GM21529 (cell line): ENCODE data around the gene DNAH6.
A peak's percentile ranks its signal among the peaks of the same experiment; 100 is the strongest.

Experiments used
- ATAC-seq: cut with Tn5 transposase; IDR thresholded peaks from one replicate; pipeline ENCODE4 v1.9.1; 2021; ENCODE audit not compliant: unreplicated experiment

DNAH6 gene

GRCh38 chr2:84830758-84831500, 314.6 kb downstream of the DNAH6 start:
- no peak for ATAC-seq

GRCh38 chr2:84832772-84833461, 316.6 kb downstream of the DNAH6 start:
- peak; percentile 90 for ATAC-seq

GRCh38 chr2:84833481-84834150, 317.3 kb downstream of the DNAH6 start:
- ATAC-seq = no peak

DNA sequence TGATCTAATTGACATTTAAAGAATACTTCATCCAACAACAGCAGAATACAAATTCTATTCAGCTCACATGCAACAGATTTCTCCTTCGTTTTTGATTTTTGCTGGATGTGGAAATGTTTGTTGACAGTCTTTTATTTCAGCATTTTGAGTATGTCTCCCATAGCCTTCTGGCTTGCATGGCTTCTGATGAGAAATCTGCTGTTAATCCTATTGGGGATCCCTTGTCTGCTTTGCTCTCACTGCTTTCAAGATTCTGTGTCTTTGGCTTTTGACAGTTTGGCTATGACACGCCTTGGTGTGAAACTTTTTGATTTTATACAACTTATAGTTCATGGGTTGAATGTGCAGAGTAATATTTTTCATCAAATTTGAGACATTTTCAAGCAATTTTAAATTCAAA, 319.9 kb downstream of the DNAH6 start:
- ATAC-seq = no peak

- no peak for ATAC-seq
Measured at GRCh38 chr2:84838434-84839145, 322.3 kb downstream of the DNAH6 start.

- ATAC-seq = no peak
Measured at GRCh38 chr2:84839851-84840250, 323.6 kb downstream of the DNAH6 start.

GRCh38 chr2:84840306-84840705, 324.0 kb downstream of the DNAH6 start:
- no peak for ATAC-seq

- no peak for ATAC-seq
Measured at GRCh38 chr2:84841577-84841976, 325.3 kb downstream of the DNAH6 start.

- ATAC-seq = no peak
Measured at GRCh38 chr2:84844141-84844540, 327.8 kb downstream of the DNAH6 start.

DNA sequence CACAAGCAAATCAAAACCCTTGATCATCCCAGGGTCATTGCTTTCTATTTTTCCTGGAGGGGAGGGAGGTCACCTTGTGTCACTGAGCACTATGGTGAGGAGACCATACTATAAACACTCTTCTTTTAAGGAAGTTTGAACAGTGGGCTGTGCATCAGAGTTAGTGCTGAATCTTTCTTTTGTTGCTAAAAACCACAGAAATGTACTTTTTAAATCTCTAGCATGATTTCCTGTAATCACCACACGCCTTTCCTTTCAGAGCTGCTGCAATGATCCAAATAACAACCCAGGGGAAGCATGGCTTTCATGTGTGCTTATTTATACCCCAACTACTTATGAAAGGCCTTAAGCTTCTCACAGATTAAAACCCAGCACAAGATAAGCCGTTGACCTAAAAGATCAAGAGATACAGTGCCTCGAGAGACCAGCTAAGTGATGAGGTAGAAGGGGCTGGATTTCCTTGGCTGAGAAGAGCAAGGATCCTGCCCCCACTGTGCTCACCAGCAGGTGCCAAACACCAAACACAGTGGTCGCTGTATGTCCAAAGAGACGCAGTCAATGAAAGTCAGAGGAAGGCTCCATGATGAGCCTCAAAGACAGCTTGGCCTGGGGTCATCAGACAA, 329.9 kb downstream of the DNAH6 start:
- ATAC-seq = no peak

DNA sequence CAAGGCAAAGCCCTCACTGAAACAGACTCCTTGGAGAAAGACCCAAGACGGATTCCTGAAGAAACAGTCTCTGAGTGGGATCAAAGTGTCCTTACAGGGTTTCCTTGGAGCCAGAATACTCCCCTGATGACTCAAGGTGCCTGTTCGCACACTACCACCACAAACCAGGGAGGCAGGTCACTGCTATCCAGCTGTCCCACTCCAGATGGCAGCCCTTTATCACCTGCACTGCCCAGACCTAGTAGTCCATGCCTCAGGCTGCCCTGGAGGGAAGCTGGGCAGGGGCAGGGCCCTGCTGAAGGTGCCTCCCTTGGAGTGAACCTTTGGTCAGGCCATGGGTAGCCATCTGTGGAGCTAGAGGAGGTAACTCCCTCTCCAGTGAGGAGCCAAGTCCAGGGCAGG, 330.4 kb downstream of the DNAH6 start:
- no peak for ATAC-seq

- no peak for ATAC-seq
Measured at GRCh38 chr2:84847326-84848050, 331.2 kb downstream of the DNAH6 start.

DNA sequence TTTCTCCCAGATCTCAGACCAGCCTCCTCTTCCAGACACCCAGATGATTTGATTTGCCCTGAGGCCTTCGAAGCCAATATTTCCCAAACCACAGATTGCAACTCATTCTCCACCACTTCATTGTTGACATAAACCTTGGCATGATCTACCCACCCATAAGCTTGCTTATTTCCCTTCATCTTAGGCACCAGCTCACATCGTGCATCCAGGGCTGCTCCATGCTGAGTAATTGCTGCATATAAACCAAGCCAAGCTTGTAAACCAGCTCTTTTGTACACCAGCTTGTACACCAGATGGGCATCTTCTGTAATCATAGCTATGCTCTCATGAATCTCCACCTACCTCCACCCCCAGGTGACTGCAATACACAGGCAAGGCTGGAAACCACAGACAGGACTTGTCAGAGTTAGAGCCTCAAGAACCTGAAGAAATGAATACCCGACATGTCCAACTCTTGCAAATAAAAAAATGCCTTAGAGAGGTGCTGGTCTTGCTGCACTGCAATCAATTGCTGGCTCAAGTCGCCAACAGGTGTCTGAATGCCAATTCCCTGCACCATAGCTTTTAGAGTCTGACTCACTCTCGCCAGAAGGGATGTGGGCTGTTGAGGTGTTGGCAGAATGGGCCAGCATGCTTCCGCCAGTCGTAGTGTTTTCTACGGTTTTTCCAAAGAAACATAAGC, 333.1 kb downstream of the DNAH6 start:
- no peak for ATAC-seq

GRCh38 chr2:84850471-84850870, 334.2 kb downstream of the DNAH6 start:
- no peak for ATAC-seq

DNA sequence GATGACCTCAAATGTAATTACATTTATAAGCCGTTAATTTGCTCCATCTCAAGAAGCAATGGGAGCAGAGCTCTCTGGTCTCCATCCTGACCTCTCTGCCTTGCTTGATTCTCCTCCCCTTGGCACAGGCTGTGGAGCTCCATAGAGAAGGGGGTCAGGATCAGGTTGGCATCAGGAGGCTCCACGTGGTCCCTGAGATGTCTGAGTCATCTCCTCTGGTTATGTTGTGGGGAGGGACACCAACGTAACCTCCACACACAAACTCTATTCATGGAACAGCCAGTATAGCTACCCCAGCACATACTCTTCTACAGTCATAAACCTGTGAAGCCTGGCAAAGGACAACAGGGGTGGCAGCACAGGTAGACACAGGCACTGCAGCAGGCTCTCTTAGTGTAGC, 335.6 kb downstream of the DNAH6 start:
- no peak for ATAC-seq

- ATAC-seq = no peak
Measured at GRCh38 chr2:84854850-84855249, 338.6 kb downstream of the DNAH6 start.

DNA sequence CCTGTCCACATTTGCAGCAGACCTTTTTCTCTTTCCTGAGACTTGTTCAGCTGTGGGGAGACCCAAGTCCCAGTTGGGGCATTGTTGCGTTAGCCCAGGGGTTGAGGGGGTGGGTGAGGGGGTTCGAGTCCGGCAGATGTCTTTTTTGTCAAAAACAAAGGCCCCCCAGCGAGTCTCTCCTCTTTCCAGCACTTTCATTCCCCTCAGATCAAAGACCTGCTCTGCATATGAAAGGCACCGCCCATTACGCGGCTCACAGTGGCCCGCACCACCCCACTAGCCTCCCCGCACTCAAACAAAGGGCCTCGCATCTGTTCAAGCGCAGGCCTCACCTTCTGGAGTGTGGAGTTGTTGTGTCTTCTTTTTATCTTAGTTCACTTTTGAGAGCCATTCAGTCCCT, 339.4 kb downstream of the DNAH6 start:
- no peak for ATAC-seq

- no peak for ATAC-seq
Measured at GRCh38 chr2:84856787-84857186, 340.5 kb downstream of the DNAH6 start.

DNA sequence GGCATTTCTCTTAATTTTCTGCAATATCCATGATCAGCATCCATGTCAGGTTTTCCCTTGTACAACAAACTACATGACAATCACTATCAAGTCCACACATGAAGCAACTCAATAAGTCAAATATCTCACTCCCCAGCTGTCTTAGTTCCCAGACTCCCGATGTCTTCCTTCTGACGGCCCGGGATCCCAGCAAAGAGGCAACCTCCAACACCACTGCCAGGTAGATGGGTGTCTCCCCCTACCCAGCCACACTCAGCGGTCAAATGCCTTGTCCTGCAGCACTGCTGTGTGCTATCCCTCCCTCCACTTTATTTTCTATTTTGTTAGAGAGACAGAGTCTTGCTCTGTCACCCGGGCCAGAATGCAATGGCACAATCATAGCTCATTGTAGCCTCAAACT, 341.3 kb downstream of the DNAH6 start:
- no peak for ATAC-seq

DNA sequence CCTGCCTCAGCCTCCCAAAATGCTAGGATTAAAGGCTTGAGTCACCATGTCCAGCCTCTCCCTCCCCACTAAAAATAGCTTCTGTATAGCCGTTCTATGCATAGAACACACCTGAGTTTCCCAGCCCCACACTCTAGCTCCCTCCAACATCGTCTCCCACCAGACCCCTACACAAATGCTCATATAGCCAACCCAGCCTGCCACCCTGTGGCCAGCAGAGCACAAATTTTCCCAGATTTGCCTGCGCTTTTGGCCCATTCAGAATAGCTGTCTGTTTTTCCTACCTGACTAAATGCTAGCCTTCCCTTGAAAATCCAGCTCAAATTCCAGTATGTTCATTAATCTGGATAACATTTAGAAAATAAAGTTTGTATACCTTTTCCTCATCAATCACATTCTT, 341.8 kb downstream of the DNAH6 start:
- no peak for ATAC-seq
